Chondrocyte (in vitro differentiated cells): Measurements from ENCODE around the gene DNAJC8. TPM values are rescaled to one million over a fixed set of nuclear protein-coding genes. Genes with fewer than 3 reads are reported as not detected.

Source experiments
- DNase-seq: peaks from one replicate; pipeline ENCODE4 v3.0.0; 2021; ENCODE audit warnings: mixed read lengths, low spot score
- H3K27ac Mint-ChIP-seq: one replicate; pipeline ENCODE4 v1.8.0; 2021; ENCODE audit warnings: mild to moderate bottlenecking, moderate library complexity, mixed read lengths; ENCODE audit not compliant: unreplicated experiment
- H3K27me3 Mint-ChIP-seq: 2 replicates; pipeline ENCODE4 v1.8.0; 2021; ENCODE audit warnings: low read depth, mixed read lengths
- H3K36me3 Mint-ChIP-seq: 2 replicates; pipeline ENCODE4 v1.8.0; 2021; ENCODE audit warnings: low read depth, mixed read lengths
- H3K4me1 Mint-ChIP-seq: 2 replicates; pipeline ENCODE4 v1.8.0; 2021; ENCODE audit warnings: low read depth, mild to moderate bottlenecking, mixed read lengths
- H3K4me3 Mint-ChIP-seq: one replicate; pipeline ENCODE4 v1.8.0; 2021; ENCODE audit warnings: mild to moderate bottlenecking, moderate library complexity, mixed read lengths; ENCODE audit not compliant: unreplicated experiment
- H3K9me3 Mint-ChIP-seq: 2 replicates; pipeline ENCODE4 v1.8.0; 2021; ENCODE audit warnings: low read depth, mixed read lengths
- total RNA-seq: library from RNA; stranded (reverse); gene quantifications from 3 replicates; pipeline ENCODE4 v1.2.1, GENCODE V29; 2021
- TF ChIP-seq, protein P1 (sequence below): fragments of 200-600 bp; sonication (generic); IDR thresholded peaks from 2 replicates; pipeline ENCODE4 v1.5.0; 2021; ENCODE audit warnings: antibody characterized with exemption, mild to moderate bottlenecking, moderate library complexity

Gene DNAJC8
- total RNA-seq, 1 donor from 2014 or later: 72.8 TPM

- peaks cover 2% of the 10 kb centered on the region for H3K27me3 Mint-ChIP-seq
- peaks cover 7% of the 10 kb centered on the region for H3K4me1 Mint-ChIP-seq
- TF ChIP-seq, protein P1, sequence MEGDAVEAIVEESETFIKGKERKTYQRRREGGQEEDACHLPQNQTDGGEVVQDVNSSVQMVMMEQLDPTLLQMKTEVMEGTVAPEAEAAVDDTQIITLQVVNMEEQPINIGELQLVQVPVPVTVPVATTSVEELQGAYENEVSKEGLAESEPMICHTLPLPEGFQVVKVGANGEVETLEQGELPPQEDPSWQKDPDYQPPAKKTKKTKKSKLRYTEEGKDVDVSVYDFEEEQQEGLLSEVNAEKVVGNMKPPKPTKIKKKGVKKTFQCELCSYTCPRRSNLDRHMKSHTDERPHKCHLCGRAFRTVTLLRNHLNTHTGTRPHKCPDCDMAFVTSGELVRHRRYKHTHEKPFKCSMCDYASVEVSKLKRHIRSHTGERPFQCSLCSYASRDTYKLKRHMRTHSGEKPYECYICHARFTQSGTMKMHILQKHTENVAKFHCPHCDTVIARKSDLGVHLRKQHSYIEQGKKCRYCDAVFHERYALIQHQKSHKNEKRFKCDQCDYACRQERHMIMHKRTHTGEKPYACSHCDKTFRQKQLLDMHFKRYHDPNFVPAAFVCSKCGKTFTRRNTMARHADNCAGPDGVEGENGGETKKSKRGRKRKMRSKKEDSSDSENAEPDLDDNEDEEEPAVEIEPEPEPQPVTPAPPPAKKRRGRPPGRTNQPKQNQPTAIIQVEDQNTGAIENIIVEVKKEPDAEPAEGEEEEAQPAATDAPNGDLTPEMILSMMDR: no peak
- no peaks in the 10 kb centered on the region for H3K36me3 Mint-ChIP-seq
- peaks cover 3% of the 10 kb centered on the region for H3K9me3 Mint-ChIP-seq
- no peak overlapping the region for H3K4me3 Mint-ChIP-seq
- DNase-seq: no peak
- H3K27ac Mint-ChIP-seq: no peak overlapping the region
These were observed 70.7 kb downstream of the DNAJC8 start for GRCh38 chr1:28162151-28162550.

GRCh38 chr1:28161751-28162150 lies 71.1 kb downstream of the DNAJC8 start:
- Mint-ChIP-seq H3K36me3 (no peaks in the 10 kb centered on the region), H3K4me3 (no peak overlapping the region), H3K27ac (no peak overlapping the region), H3K4me1 (peaks cover 7% of the 10 kb centered on the region), H3K9me3 (peaks cover 3% of the 10 kb centered on the region), H3K27me3 (peaks cover 2% of the 10 kb centered on the region)
- TF ChIP-seq, protein P1: no peak
- DNase-seq: no peak

- no peak for DNase-seq
- H3K4me3 Mint-ChIP-seq: no peak overlapping the region
- peak overlapping the region; percentile 28 for H3K27ac Mint-ChIP-seq
- no peaks in the 10 kb centered on the region for H3K36me3 Mint-ChIP-seq
- peaks cover under 1% of the 10 kb centered on the region for H3K9me3 Mint-ChIP-seq
- H3K27me3 Mint-ChIP-seq: peaks cover 2% of the 10 kb centered on the region
- peaks cover 7% of the 10 kb centered on the region for H3K4me1 Mint-ChIP-seq
- TF ChIP-seq, protein P1: no peak
These were observed 72.0 kb downstream of the DNAJC8 start for GRCh38 chr1:28160782-28161266.

- no peaks in the 10 kb centered on the region for H3K9me3 Mint-ChIP-seq
- H3K36me3 Mint-ChIP-seq: no peaks in the 10 kb centered on the region
- no peak for DNase-seq
- H3K4me3 Mint-ChIP-seq: no peak overlapping the region
- peaks cover 2% of the 10 kb centered on the region for H3K27me3 Mint-ChIP-seq
- H3K27ac Mint-ChIP-seq: no peak overlapping the region
- H3K4me1 Mint-ChIP-seq: peaks cover 7% of the 10 kb centered on the region
- TF ChIP-seq, protein P1: no peak
These were observed 73.1 kb downstream of the DNAJC8 start for GRCh38 chr1:28159680-28160079.

GRCh38 chr1:28159243-28159642 lies 73.6 kb downstream of the DNAJC8 start:
- no peak overlapping the region for H3K27ac Mint-ChIP-seq
- TF ChIP-seq, protein P1: no peak
- H3K4me3 Mint-ChIP-seq: no peak overlapping the region
- H3K4me1 Mint-ChIP-seq: peaks cover 7% of the 10 kb centered on the region
- no peak for DNase-seq
- no peaks in the 10 kb centered on the region for H3K9me3 Mint-ChIP-seq
- no peaks in the 10 kb centered on the region for H3K36me3 Mint-ChIP-seq
- peaks cover 2% of the 10 kb centered on the region for H3K27me3 Mint-ChIP-seq
